Endothelial cell of umbilical vein (primary cell): ENCODE data around the gene TMEM269.

ENCODE experiments used
- EZH2 ChIP-seq: IDR thresholded peaks from 2 replicates; pipeline ENCODE4 v1.6.1; 2012; ENCODE audit warnings: borderline replicate concordance, low read depth, mild to moderate bottlenecking, moderate library complexity, low read length, inconsistent platforms; ENCODE audit not compliant: severe bottlenecking
- GATA2 ChIP-seq: IDR thresholded peaks from 2 replicates; pipeline ENCODE4 v1.7.0; 2011; ENCODE audit warnings: low read depth, mild to moderate bottlenecking, moderate library complexity, mixed read lengths, low read length; ENCODE audit not compliant: insufficient read length, insufficient read depth
- MYC ChIP-seq: IDR thresholded peaks from one replicate; pipeline ENCODE4 v1.6.1; 2011; ENCODE audit warnings: mild to moderate bottlenecking, low read depth, low read length
- POLR2A ChIP-seq: IDR thresholded peaks from 2 replicates; pipeline ENCODE4 v1.6.1; 2012; ENCODE audit warnings: low read depth, mild to moderate bottlenecking, control low read depth, low read length
- POLR2AphosphoS5 ChIP-seq: IDR thresholded peaks from 2 replicates; pipeline ENCODE4 v1.6.1; 2012; ENCODE audit warnings: low read depth, mild to moderate bottlenecking, control low read depth, low read length, moderate library complexity; ENCODE audit not compliant: insufficient read depth
- TF ChIP-seq, protein P1 (sequence below), 2 donors: IDR thresholded peaks; 1 replicate in 1 of 2; 2 replicates in 1 of 2; pipeline ENCODE4 v1.5.1; 2011; ENCODE audit warnings: low read length in 2 of 2, mild to moderate bottlenecking in 2 of 2, moderate library complexity in 2 of 2, control low read depth in 1 of 2, inconsistent platforms in 1 of 2, low read depth in 1 of 2; ENCODE audit not compliant: insufficient read depth in 1 of 2; ENCODE audit errors: extremely low read depth in 1 of 2
- TF ChIP-seq, protein P2 (sequence below): IDR thresholded peaks from 2 replicates; pipeline ENCODE4 v1.6.1; 2011; ENCODE audit not compliant: insufficient read depth, insufficient read length

DNA sequence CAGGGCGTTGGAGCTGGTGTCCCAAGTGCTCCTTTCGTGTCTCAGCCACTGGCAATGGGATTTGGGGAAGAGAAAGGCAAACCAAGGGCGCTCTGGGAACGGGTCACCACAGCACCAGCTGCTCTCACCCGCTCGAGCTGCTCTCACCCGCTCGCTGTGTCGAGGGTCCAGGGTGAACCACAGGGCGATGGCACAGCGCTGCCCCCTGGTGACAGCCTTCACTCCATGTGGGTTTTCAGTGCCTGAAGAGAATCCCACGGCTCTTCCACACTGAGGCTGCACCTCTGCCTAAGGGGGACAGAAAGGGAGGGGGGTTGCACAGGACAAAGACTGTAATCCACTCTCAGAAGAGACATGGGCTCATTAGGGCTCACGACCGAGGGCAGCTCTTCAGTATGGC is 37.7 kb upstream of the TMEM269 start:
- TF ChIP-seq POLR2A (no peak), EZH2 (no peak), MYC (no peak), GATA2 (no peak), POLR2AphosphoS5 (no peak)
- TF ChIP-seq, protein P1, sequence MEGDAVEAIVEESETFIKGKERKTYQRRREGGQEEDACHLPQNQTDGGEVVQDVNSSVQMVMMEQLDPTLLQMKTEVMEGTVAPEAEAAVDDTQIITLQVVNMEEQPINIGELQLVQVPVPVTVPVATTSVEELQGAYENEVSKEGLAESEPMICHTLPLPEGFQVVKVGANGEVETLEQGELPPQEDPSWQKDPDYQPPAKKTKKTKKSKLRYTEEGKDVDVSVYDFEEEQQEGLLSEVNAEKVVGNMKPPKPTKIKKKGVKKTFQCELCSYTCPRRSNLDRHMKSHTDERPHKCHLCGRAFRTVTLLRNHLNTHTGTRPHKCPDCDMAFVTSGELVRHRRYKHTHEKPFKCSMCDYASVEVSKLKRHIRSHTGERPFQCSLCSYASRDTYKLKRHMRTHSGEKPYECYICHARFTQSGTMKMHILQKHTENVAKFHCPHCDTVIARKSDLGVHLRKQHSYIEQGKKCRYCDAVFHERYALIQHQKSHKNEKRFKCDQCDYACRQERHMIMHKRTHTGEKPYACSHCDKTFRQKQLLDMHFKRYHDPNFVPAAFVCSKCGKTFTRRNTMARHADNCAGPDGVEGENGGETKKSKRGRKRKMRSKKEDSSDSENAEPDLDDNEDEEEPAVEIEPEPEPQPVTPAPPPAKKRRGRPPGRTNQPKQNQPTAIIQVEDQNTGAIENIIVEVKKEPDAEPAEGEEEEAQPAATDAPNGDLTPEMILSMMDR (IDR thresholded peaks at IDR 0.05; ENCODE audit: extremely low read depth in 1 of 2, insufficient read depth in 1 of 2, low read depth in 1 of 2, low read length in 2 of 2): peak; percentile 52 to 78
- TF ChIP-seq, protein P2, sequence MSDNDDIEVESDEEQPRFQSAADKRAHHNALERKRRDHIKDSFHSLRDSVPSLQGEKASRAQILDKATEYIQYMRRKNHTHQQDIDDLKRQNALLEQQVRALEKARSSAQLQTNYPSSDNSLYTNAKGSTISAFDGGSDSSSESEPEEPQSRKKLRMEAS: no peak
